Left lung (tissue), 10 donors: Measurements from ENCODE around the gene C16orf89. TPM values are rescaled to one million over a fixed set of nuclear protein-coding genes. Genes with fewer than 3 reads are reported as not detected.

Experiments used
- ATAC-seq: fragments of 200-7000 bp; cut with Tn5 transposase; one replicate; pipeline ENCODE4 v1.9.1; 2020; ENCODE audit warnings: moderate library complexity
- DNase-seq, 4 donors: peaks; one replicate each; pipeline ENCODE4 v3.0.0-alpha.2; 2013 to 2020
- H3K27ac ChIP-seq, 2 donors: fragments of 200-600 bp; sonication (generic) in 1 of 2; one replicate each; pipeline versions ENCODE4 v1.5.0 to v1.8.0; 2020 to 2021
- H3K27me3 ChIP-seq, 2 donors: fragments of 200-600 bp; sonication (generic) in 1 of 2; one replicate each; pipeline versions ENCODE4 v1.5.0 to v1.8.0; 2020 to 2021
- H3K36me3 ChIP-seq, 2 donors: fragments of 200-600 bp; sonication (generic) in 1 of 2; one replicate each; pipeline versions ENCODE4 v1.5.0 to v1.8.0; 2020 to 2021
- H3K4me1 ChIP-seq, 2 donors: fragments of 200-600 bp; one replicate each; pipeline ENCODE4 v1.8.0; 2021
- H3K4me3 ChIP-seq, 2 donors: fragments of 200-600 bp; sonication (generic) in 1 of 2; one replicate each; pipeline versions ENCODE4 v1.5.0 to v1.8.0; 2020 to 2021; ENCODE audit warnings: mild to moderate bottlenecking in 1 of 2
- H3K9me3 ChIP-seq, 2 donors: fragments of 200-600 bp; sonication (generic) in 1 of 2; one replicate each; pipeline versions ENCODE4 v1.5.0 to v1.8.0; 2020 to 2021
- intact Hi-C, 2 donors: fragments of 100-400 bp; cut with DNase I; formaldehyde crosslinking; loops; one replicate each; pipeline versions ENCODE4 v1.11.2 to v1.14.2; 2022
- polyA plus RNA-seq, 6 donors: library from polyadenylated mRNA; unstranded; fragments of 120-200 nt; gene quantifications; one replicate each; pipeline ENCODE4 v1.2.1, GENCODE V29; 2013; ENCODE audit not compliant: insufficient read length in 6 of 6
- total RNA-seq, 2 donors: library from RNA; stranded (reverse); fragmentation: NEBNext Ultra II Directional; extraction: Animal tissue kit (Norgen Biotek cat#: 25700); gene quantifications; one replicate each; pipeline ENCODE4 v1.2.1, GENCODE V29; 2021
- TF ChIP-seq, protein P1 (sequence below), 2 donors: fragments of 200-600 bp; sonication (generic) in 1 of 2; IDR thresholded peaks; one replicate each; pipeline versions ENCODE4 v1.5.0 to v1.8.0; 2021; ENCODE audit warnings: antibody characterized with exemption in 2 of 2
- donor health status: DM: no; HTN: yes; CAD: no.
- donor health status: DM: no; HTN: no; CAD: no.

Gene C16orf89
- total and polyA plus RNA-seq, 8 donors: 67.0 to 209 (median 139) TPM

- no peak for DNase-seq
- no peaks in the 10 kb centered on the region for H3K27me3 ChIP-seq
- TF ChIP-seq, protein P1, sequence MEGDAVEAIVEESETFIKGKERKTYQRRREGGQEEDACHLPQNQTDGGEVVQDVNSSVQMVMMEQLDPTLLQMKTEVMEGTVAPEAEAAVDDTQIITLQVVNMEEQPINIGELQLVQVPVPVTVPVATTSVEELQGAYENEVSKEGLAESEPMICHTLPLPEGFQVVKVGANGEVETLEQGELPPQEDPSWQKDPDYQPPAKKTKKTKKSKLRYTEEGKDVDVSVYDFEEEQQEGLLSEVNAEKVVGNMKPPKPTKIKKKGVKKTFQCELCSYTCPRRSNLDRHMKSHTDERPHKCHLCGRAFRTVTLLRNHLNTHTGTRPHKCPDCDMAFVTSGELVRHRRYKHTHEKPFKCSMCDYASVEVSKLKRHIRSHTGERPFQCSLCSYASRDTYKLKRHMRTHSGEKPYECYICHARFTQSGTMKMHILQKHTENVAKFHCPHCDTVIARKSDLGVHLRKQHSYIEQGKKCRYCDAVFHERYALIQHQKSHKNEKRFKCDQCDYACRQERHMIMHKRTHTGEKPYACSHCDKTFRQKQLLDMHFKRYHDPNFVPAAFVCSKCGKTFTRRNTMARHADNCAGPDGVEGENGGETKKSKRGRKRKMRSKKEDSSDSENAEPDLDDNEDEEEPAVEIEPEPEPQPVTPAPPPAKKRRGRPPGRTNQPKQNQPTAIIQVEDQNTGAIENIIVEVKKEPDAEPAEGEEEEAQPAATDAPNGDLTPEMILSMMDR (IDR thresholded peaks at IDR 0.05): no peak
- no peaks in the 10 kb centered on the region for H3K9me3 ChIP-seq
- peaks cover 0 to 46% of the 10 kb centered on the region in 2 donors for H3K36me3 ChIP-seq
- no peaks in the 10 kb centered on the region for H3K4me1 ChIP-seq
- no peak overlapping the region for H3K4me3 ChIP-seq
- intact Hi-C loops: no loop called here
- no peak overlapping the region for H3K27ac ChIP-seq
- no peak for ATAC-seq
Observed at GRCh38 chr16:5027086-5027485, 38.7 kb downstream of the C16orf89 start.

DNA sequence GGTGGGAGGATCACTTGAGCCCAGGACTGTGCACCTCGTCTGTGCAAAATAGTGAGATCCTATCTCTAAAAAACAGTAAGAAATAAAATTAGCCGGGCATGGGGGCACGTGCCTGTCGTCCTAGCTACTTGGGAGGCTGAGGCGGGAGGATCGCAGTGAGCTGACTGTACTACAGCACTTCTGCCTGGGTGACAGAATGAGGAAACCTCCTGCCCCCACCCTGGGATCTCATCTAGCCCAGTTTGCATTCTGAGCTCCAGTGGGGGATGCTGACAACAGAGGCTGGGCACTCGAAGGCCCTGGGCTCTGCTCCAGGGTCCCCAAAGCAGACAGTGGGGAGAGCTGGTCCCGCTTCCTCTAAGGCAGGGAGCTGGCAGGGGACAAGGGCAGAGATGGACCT, 39.1 kb downstream of the C16orf89 start:
- TF ChIP-seq, protein P1 (IDR thresholded peaks at IDR 0.05): no peak
- DNase-seq (no peak), ATAC-seq (no peak)
- H3K36me3 ChIP-seq: peaks cover 0 to 46% of the 10 kb centered on the region in 2 donors
- intact Hi-C loops: no loop called here
- no peaks in the 10 kb centered on the region for H3K9me3 ChIP-seq
- no peaks in the 10 kb centered on the region for H3K4me1 ChIP-seq
- H3K27me3 ChIP-seq: no peaks in the 10 kb centered on the region
- H3K4me3 ChIP-seq: no peak overlapping the region
- no peak overlapping the region for H3K27ac ChIP-seq

- intact Hi-C loops: no loop called here
- DNase-seq (no peak), ATAC-seq (no peak)
- H3K4me3 ChIP-seq: no peak overlapping the region
- TF ChIP-seq, protein P1 (IDR thresholded peaks at IDR 0.05): no peak
- peaks cover 0 to 41% of the 10 kb centered on the region in 2 donors for H3K36me3 ChIP-seq
- no peaks in the 10 kb centered on the region for H3K4me1 ChIP-seq
- no peaks in the 10 kb centered on the region for H3K27me3 ChIP-seq
- H3K27ac ChIP-seq: no peak overlapping the region
- no peaks in the 10 kb centered on the region for H3K9me3 ChIP-seq
Observed at GRCh38 chr16:5025171-5025632, 40.6 kb downstream of the C16orf89 start.

DNA sequence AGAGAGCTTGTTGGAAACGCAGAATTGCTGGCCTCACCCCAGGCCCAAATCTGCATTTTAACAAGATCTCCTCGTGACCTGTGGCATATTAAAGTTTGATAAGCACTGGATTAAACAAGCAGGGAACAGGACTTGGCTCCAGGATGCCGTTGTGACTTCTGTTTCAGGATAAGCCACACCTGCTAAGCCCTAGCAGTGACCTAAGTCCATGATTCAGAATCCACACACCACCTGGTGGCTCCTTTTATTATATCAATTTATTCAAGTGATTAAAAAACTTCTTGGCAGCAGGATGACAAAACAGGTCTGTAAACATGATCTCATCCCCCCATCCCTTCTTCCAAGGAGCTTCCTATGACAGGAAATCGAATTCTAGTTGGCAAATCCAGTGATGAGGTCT, 41.1 kb downstream of the C16orf89 start:
- H3K4me1 ChIP-seq: no peaks in the 10 kb centered on the region
- ATAC-seq (peak; percentile 30), DNase-seq (no peak)
- peaks cover 0 to 36% of the 10 kb centered on the region in 2 donors for H3K36me3 ChIP-seq
- H3K27me3 ChIP-seq: no peaks in the 10 kb centered on the region
- H3K9me3 ChIP-seq: no peaks in the 10 kb centered on the region
- TF ChIP-seq, protein P1 (IDR thresholded peaks at IDR 0.05): no peak
- no peak overlapping the region for H3K27ac ChIP-seq
- intact Hi-C loops: no loop called here
- H3K4me3 ChIP-seq: no peak overlapping the region

DNA sequence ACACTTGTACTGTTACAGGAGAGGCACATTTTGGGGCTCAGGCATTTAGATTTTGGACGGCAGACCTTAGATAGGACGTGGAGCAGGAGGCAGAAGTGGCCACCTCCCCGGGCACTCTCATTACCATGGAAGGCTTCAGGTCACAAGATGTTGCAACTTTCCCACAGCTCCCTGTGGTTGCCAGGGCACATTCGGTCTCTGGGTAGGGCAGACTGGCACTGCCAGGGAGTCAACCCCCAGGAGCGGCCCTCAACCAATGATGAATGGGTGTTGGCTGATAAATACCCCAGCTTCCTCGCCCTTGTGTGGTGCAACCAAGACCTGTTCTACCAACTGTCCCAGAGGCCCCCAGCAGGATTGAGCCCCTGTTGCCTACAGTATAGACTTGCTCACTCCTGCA, 43.2 kb downstream of the C16orf89 start:
- intact Hi-C loops: no loop called here
- Histone ChIP-seq H3K27ac (no peak overlapping the region), H3K4me3 (no peak overlapping the region), H3K36me3 (peaks cover 0 to 17% of the 10 kb centered on the region in 2 donors), H3K27me3 (no peaks in the 10 kb centered on the region), H3K4me1 (no peaks in the 10 kb centered on the region), H3K9me3 (no peaks in the 10 kb centered on the region)
- DNase-seq: no peak
- TF ChIP-seq, protein P1 (IDR thresholded peaks at IDR 0.05): no peak
- ATAC-seq: no peak
